Measurements from ENCODE around the gene MCM3.

MCM3 gene

DNA sequence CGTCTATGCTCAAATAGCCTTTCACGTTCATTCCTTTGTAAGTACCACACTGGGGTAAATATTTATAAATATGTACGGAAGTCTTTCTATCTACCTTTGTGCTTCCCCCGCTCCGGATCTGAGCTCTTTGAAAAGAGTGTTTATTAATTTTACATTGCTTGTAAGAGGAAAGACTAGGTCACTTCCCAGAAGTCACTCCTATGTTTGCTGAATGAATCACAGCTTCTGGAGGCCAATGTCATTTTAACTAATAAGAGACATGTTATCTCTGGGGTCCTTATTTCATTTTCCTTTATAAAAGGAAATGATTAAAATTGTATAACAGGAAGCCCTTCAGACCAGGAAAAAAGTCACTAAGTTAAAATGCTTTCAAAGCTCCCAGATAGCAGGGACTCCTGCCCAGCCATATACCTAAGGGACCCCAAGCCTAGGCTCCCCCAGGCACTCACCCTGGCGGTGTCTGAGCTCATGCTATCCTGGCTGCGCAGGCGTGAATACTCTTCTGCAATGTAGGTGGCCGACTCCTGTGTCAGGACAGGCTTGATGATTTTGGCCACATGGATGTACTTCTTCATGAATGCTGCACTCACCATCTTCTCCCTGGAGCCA is 12.6 kb downstream of the MCM3 start:
- Histone ChIP-seq H3K27ac (peak overlapping the region in 1 of 2 donors; percentile 16), H3K4me3 (no peak overlapping the region)
- no peak for DNase-seq (ENCODE audit: low spot score)
- no peak for TF ChIP-seq CTCF (IDR thresholded peaks at IDR 0.05)

DNA sequence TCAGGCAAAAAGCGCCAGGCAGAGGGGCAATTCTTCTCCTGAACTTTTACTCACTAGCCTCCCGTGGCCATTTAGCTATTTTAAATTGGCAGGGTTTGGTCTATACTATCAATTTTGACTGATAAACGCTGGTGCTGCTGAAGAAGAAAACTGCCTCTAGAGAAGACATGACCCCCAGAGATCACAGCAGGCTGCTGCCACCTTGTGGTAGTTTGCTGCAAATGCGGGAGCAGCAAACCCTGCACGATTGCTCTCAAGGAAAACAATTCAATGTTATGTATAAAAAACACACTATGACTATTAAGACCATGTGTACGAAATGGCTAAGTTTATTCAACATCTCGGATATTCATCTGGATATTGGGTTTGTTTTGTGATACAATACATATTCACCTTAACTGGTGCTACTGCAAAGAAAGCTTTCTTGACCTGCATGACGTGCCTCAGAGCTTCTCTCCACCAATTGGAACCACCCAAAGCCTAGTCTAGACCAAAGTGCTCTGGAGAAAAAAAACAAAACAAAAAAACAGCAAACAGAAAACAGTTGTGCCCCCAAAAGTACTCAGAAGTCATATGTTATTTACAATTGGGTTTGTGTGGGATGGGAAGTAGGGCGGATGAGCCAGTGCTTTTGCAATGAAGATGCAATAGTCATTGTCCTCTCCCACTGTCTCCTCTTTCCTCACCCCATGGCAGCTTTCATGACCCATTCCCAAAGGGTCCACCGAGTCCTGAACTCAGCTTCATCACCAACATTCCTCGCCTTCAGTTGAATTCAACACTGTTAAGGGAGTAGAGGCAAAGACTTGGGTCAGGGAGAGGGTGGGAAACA is 20.6 kb downstream of the MCM3 start:
- H3K4me3 ChIP-seq, result no peak overlapping the region
- no peak for DNase-seq (ENCODE audit: low spot score)
- H3K27ac ChIP-seq, result no peak overlapping the region
- peak; percentile 88 for TF ChIP-seq CTCF (IDR thresholded peaks at IDR 0.05)

- DNase-seq (ENCODE audit: low spot score), result no peak
- no peak overlapping the region for H3K4me3 ChIP-seq
- no peak overlapping the region for H3K27ac ChIP-seq
- no peak for TF ChIP-seq CTCF (IDR thresholded peaks at IDR 0.05)
Observed at GRCh38 chr6:52262620-52263344, 21.8 kb downstream of the MCM3 start.

DNA sequence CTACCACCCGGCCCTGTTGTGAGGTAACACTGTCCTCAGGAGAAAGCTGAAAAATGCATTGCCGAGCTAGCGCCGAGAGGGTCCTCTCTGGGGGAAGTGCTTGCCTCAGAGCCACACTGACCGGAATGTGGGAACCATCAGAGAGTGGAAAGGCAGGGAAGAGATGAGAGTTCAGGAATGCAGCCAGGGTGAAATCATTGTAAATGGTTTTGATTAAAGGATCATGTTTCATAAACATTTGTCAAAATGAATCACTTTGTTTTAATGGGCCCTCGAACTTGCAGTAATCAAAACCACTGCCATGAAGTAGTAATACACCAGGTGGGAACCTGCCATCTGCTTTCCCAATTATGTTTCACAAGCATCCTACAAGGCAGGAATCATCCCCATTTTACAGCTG is 23.3 kb downstream of the MCM3 start:
- no peak for DNase-seq (ENCODE audit: low spot score)
- no peak for TF ChIP-seq CTCF (IDR thresholded peaks at IDR 0.05)
- no peak overlapping the region for H3K4me3 ChIP-seq
- no peak overlapping the region for H3K27ac ChIP-seq

DNA sequence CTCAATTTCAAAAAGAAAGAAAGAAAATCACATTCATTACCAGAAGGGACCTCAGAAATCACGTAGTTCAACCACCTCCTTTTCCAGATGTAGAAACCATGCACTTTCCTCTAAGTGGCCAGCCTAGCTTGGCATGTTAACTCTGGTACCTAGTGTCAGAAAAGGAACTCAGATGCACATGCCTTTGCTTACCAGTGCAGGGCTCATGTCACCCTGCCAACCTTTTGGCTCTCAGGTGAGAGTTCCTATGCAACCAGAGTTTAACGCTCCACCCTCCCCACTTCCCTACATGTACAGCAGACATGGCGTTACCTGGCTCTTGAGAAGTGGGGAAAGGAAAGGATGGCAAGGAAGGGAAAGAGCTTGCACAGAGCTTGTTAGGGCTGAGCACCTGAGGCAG is 23.9 kb downstream of the MCM3 start:
- Histone ChIP-seq H3K4me3 (no peak overlapping the region), H3K27ac (no peak overlapping the region)
- no peak for DNase-seq (ENCODE audit: low spot score)
- no peak for TF ChIP-seq CTCF (IDR thresholded peaks at IDR 0.05)

GRCh38 chr6:52255434-52255833 is 29.1 kb downstream of the MCM3 start:
- no peak for TF ChIP-seq CTCF (IDR thresholded peaks at IDR 0.05)
- no peak for DNase-seq (ENCODE audit: low spot score)
- no peak overlapping the region for H3K4me3 ChIP-seq
- no peak overlapping the region for H3K27ac ChIP-seq

All from coronary artery (tissue), 2 donors.